Measurements from ENCODE around the gene UNC13D.
A peak's percentile ranks its signal among the peaks of the same experiment; 100 is the strongest.

Gene UNC13D

DNA sequence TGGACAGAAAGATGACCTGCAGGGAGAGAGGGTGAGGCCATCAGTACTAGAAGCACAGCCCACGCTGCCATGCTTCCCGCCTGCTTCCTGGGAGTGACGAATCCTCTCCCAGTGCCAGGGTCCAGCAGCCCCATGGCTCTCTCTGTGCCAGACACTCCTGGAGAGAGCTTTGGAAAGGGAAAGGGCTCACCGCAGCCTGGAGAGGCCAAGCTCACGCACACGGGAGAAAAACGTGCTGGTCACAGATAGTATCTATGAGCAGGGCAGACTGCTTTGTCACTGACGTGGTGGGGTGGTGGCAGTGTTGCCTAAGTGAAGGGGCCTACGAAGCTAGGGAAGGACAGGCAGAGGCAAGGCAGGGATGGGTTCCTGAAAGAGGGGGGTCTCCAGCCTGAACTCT lies 5.5 kb upstream of the UNC13D start:
- DNase-seq = no peak

DNA sequence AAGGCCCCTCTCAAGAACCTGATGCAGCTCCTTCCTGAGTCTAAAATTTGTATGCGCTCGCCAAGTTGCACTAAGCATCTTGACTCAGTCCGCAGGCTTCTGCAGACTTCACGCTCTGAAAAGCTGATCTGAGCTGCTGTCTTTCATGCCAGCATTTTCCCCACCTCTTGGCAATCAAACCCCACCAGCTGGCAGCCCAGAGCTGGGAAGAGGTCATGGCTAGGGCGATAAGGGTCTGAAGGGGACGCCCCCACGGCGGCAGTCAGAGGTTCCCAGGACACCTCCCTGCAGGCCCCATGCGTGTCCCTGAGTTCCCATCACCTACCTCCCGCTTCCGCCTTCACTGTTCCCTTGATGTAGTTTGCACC lies 5.1 kb upstream of the UNC13D start:
- no peak for DNase-seq

DNA sequence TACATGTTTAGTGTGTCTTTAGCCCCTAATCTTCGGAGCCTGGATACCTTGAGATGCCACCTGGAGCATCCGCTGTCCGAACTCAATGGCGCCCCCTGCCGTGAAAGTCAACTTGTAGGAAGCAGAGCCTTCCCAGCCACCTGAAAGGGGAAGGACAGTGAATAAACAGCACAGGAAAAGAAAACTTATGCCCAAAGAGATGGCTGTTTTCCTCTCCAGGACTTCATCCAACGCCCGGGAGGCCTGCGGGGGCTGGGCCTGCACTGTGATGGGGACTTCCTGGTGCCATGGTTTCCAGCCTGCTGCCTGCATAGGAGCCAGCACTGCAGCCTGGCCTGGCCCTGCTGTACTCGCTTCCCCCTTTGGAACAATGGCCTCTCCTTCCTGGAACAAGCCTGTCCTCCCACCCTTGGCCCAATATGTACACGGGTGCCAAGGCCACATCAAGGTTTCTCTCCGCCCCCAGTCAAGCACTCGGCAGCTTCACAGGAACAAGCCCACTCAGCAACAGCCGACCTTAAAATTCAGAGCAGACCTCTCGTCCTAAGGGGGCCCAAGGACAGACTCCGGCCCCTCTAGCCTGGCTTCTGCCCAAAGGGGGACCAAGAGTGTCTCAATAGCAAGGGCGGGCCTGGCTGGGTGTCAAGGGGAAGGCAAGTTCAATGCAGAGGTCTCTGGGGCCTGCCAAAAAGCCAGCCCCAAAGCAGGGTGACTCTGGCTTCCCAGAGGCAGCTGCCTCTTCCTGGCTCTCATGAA lies 4.5 kb upstream of the UNC13D start:
- DNase-seq = peak; percentile 85

DNA sequence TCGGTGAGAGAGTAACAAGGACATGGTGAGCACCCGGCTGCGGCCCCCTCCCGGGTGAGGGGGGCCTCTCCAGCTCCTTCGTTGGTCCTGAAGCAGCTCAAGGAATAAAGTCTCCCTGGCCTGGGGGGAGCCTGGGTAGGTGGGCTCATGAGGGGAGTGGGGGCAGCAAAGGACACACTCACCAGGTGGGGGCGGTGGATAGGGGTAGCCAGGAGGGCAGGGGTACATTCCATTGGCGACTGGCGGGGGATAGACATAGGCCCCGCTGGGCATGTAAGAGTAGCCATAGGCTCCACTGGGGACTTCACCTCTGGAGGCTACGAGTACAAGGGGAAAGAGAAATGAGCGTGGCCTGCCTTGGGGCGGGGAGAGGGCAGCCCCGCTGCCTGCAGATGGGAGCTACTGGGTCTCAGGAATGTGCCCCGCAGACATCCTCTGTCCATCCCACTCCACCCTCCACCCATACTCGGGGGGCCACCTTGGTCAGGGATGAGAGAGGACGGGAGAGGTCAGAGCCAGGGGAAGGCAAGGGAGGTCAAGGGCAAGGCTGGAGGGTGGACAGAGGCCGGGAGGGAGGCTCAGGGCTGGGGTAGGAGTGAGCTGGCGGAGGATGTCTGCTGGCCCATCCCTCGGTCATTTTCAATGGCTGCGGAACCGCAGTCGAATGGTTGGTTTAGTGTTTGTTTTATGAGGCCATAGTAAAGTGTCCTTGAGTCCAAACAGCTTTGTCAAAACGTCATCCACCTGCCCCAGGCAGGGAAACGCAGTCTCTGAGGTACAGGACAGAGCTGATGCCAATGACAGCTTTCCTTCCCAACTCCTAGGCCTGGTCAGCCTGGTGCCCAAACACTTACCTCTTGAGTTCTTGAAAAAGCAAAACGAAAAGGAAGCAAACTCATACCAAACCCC lies 3.7 kb upstream of the UNC13D start:
- no peak for DNase-seq

DNA sequence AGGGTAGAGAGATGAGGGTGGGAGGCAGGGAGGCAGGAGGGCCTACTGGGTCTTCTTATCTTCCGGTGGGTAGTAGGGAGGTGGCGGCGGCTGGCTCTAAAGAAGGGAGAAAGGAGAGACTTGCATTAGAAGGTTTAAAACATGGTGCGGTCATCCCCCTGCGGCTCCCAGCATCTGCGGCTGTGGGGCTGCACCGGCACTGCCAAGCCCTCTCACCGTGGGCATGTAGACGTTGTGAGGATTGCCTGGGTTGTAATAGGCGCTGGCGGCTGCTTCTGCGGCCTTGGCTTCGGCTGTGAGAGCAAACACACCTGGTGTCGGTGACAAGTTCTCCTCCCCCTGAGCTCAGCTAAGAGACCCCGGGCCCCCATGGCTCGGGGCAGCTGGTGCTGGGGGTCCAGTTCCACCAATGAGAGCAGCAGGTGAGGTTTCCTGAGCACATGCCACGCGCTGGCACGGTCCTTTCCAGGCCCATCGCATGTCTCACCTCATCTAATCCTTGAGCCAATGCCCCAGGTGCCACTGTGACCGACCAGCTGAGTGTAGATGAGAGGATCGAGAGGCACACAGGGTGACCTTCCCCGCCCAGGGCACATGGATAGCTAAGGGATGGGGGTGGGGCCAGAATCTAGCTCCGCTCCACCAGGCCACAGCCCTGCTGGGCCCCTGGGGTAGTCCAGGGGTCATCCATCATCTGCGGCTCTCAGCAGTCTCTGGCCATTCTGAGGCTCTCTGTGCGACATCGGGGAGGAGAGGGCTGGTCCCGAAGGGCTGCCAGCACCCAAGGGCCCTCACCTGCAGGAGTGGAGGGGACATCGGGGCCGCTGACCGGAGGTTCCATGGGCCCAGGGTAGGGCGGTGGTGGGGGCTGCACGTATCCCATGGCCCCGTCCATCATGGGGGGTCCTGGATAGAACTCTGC lies 2.7 kb upstream of the UNC13D start:
- no peak for DNase-seq

DNA sequence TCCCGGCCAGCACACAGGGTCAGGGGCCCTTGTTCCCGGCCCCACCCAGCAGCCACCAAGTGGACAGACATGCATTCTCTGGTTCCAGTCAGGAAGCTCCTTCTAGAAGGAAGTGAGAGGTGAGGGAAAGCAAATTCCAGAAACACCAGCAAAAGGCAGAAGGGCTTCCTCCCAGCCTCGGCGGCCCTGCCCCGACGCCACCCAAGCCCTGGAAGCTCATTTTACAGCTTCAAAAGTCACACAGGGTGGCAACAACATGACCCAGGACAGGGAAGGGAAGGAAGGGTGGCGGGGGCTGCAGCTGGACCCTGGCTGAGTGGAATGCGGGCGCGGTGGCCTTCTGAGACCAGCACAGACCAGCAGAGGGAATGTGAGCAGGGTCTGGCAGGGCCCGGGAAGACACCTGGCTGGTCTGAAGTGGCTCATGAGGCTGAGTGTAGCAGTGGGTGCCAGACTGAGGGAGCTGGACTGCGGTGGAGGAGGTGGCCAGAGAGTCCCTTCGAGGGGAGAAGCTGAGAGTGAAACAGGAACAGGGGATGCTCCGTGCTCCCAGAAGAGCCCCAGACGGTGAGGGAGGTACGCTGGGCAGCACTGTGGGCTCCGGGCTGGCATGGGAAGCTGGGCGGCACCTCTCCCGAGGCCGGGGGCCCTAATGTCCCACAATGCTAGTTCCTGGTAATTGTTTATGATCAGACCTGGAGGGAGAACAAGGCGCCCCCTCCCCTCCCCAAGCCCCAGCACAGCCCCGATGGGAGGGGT lies 1.9 kb upstream of the UNC13D start:
- no peak for DNase-seq

DNA sequence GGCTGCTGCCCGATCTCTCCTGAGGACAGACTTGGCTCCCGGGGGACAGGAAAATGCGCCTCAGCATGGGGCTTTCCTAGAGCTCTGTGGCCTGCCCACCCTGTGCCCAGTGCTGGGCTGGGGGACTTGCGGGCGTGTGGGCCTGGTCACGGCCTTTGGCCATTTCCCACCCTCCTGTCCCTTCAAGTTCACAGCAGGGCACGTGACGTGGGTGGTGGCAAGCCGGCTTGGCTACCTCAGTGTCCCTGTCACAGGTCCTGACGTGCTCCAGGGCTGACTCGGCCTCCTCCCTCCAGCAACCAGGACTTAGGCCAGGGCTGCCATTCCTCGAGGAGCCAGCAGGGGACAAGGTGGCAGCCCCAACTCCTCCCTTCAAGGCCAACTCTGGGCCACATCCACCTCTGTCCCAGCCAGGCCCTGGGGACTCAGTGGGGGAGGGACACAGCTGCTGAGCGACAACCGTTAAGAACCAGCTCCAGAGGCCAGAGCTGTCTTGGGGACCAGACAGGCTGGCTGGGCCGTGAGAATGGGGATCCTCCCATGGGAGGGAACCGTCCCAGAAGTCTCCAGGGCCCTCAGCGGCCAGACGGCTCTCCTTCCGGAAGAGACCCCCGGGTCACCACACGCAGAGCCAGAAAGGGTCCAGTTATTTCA lies 981 bp upstream of the UNC13D start:
- DNase-seq = peak; percentile 70

DNA sequence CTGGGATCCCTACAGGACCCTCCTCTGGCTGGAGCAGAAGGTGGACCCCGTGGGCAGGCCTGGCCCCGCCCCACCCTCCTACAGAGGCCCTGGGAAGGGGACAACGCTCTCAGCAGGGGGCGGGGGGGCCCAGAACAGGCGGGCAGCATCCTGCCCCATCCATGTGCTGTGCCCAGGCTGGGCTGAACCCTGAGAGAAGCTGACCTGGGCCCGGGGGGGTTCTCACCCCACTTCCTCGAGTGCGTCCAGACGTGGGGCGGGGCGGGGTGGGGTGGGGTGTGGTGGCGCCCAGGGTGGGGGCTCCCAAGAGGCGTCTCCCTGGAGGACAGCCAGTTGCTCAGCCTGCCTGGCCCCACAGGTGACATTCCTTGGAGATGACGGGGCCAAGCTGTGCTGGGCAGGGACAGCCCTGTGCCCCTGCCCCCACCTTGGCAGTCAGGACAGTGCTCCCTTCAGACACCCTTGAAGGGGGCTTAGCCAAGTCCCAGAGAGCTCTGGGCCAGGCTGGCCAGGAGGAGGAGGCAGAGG lies 390 bp upstream of the UNC13D start:
- peak; percentile 27 for DNase-seq

DNA sequence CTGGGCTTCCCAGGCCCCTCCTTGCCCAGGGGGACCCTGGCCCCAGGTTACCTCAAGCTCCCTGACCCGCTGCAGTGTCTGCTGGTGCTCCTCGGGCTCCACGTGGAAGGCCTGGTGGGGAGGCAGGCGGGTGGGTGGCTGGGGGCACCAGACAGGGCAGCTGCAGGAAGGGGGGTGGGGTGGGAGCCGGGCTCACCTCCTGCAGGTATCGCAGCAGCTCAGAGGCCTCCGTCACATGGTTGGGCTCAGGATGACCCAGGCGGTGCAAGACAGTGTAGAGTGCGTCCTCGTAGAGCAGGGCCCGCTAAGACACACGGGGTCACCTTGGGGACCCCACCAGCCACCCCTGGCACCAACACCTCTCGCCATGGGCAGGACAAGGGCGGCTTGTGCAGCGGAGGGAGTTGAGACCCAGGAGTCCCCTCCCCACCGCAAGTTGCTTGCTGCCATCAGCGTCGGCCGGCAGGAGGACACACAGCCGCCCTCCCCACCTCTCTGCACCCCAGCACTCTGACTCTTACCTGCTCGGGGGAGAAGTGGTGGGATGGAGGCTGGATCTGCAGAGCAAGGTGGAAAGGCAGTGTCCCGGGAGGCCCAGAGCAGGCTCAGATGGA lies 1.1 kb downstream of the UNC13D start:
- DNase-seq = peak; percentile 40

DNA sequence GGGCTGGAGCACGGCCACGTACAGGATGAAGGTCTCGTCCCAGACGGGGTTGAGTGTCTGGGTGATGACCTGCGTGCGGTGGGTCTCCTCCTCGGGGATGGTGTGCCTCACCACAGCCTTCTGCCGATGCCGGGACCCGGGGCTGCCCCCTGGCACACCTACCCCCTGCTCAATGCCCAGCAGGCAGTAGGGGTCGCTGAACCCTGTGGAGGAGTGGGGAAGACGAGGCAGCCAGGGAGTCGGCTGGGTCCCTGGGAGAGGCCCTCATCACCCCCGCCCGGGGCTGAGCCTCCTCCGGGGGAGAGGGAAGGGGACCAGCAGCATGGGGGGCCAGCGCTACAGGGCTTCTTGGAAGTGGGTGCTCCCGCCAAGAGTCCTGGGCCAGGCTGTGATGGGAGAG lies 1.8 kb downstream of the UNC13D start:
- no peak for DNase-seq

DNA sequence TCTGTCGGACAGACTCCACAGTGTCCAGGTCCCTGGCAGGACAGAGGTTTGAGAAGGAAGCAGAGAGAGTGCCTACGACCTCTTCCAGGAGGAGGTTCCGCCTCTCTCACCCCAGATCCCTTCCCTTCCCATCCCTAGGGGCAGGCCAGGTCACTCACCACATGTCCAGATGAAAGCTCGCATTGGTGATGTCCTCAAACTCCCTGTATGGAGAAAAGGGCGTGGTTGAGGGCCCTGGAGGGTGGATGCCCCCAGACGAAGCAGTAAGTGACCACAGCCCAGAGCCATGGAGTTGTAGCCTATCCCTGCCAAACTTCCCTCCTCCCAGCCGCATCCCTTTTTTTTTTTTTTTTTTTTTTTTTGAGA lies 3.4 kb downstream of the UNC13D start:
- DNase-seq = no peak

DNA sequence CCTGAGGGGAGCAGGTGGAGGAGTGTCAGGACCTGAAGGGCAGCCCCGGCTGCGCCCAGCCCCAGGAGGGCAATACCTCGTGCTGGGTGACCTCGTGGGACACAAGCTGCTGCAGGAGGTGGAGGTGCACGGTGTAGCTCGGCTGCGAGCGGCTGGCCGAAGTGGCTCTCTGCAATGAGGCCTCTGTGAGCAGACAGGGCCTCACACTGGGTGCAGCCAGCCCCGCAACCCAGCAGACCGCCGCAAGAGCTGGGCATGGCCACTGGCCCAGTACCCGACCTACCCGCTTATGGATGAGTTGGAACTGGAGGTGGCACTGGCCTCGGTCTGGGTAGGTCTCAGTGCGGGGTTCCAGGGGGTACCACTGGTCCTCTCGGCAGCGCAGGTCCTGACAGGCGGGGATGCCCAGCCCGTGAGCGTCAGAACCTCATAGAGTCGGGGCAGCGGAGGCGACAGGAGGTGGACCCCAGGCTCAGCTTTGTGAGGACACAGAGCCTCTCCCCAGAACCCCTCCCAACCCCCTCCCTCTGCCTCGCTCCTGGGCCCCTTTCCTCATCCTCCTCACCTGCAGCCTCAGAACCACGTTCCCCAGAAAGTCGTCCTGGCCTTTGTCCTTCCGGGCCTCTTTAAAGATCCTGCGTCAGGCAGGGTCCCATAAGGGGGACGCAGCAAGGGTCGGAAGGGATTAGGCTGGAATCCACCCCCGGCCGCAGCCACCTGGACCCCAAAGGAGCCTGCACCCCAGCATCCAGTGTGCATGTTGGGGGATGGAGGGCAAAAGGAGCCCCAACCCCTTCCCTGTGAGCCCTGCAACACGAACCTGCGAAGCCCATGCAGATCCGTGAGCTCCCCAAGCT lies 4.0 kb downstream of the UNC13D start:
- no peak for DNase-seq

DNA sequence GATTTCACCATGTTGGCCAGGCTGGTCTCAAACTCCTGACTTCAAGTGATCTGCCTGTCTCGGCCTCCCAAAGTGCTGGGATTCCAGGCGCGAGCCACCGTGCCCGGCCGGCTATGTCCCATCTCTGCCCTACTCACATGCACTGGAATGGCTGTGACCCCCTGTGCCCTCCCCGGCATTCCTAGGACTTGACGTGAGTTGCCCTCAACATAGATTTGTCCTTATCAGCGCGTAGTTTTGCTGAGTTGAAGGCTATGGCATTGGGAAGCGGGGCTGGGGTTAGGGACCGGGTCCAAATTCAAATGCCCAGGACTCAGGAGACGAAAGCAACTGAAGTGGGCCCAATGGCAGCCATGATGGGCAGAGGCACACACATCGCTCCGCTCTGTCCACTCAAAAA lies 5.8 kb downstream of the UNC13D start:
- no peak for DNase-seq

DNA sequence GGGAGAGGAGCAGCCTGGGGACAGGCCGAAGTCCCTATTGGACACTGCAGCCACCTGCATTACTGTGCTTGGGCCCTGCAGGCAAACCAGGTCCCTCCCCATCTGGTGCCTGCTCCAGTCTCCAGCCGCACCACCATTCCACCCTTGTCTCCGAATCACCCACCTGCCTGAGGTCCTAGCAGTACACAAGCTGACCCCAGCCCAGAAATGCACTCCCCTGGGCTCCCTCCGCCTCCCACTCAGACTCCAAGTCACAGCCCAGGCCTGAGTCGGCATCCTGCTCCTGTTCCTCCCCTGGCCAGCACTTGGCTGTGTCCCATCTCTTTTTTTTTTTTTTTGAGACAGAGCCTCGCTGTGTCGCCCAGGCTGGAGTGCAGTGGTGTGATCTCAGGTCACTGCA lies 6.3 kb downstream of the UNC13D start:
- DNase-seq = no peak

DNA sequence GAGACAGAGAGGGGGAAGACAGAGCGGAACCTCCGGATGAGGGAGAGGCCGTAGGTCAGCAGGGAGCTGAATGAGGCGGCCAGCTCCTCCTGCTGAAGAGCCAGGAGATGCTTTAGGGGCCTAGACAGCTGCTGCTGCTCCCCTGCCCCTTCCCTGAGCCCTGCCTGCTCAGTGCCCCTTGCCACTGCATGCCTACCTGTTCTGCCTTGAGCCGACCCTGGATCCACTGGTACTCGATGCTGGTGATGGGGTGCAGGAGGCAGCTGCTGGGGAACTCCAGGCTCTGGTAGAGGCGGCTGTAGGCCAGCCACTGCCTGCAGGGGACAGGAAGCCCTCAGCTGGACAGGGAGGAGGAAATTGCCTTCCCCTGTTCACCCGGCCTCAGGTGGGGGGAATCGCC lies 7.6 kb downstream of the UNC13D start:
- DNase-seq = no peak

DNA sequence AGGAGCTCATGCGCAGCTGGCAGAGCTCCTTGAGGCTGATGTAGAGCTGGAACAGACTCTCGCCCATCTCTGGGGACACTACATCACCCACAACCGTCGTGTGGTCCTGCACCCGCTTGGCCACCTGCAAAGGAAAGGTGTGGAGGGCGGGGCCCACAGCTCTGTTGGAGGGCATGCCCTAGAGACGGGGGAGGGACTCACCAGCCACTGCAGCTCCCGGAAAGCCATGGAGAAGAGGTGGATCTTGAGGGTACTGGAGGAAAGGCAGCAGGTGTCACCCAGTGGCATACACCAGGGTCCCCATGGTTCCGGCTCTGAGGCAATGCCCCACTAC lies 8.6 kb downstream of the UNC13D start:
- DNase-seq = no peak

DNA sequence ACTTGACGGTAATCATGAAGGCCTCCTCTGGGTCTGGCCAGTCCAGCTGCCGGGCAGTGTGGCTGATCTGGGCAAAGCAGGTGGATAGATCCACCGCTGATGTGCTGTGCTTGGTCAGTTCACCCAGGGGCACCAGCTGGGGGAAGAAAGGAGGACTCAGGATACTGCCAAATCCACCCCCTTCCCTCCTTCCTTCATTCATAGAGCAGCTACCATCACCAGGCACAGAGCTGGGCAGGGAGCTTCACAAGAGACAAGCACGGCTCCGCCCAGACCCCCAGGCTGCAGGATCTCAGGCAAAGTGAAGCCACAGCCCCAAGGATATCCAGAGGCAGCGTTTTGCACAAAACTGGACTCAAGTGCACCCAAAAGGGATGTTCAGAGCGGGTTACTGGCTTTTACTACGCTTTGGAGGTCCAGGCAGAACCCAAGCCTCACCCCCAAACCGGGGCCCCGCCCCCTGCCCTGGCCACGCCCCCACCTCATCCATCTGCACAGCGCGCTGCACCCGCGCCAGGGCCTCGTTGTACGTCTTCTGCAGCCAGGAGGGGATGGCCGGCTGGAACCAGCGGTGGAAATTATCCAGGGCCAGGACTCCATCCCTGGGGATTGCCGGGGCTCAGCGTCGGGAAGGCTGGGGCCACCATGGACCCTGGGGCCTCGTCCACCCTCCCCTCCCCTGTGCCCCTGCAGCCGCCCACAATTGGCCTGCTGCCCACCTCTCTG lies 9.1 kb downstream of the UNC13D start:
- no peak for DNase-seq

DNA sequence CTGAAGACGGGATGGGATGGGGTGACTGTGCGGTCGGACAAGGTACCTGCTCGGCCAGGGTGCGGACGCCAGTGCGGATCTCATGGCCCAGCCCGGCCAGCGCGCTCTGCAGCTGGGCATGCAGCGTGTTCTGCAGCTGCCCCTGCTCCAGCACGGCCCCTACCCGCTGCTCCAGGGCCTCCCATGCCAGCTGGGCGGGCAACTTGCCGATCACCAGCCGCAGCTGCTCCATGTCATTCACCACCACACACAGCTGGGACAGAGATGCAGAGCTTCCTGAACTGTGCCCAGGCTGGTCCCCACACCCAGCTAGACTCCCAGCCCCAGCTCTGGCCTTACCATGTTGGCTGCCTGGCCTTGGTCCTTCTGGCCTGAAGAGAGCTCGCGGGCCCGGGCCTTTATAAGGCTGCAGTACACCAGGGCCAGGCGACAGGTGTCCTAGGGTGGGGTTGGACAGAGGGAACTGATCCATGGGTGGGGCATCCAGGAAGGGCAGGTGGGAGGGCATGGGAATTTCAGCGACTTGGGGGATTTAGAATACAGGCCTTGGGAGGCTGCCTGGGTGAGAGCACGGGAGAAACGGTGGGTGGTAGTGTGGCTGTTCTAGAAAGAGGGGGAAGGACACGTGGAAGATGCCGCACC lies 9.8 kb downstream of the UNC13D start:
- no peak for DNase-seq
